ENCODE data around the gene PRSS12. TPM values are rescaled to one million over a fixed set of nuclear protein-coding genes. Genes with fewer than 3 reads are reported as not detected.

Gene PRSS12
- polyA plus RNA-seq, 3 donors = 7.7 to 13.2 (median 11.1) TPM

DNA sequence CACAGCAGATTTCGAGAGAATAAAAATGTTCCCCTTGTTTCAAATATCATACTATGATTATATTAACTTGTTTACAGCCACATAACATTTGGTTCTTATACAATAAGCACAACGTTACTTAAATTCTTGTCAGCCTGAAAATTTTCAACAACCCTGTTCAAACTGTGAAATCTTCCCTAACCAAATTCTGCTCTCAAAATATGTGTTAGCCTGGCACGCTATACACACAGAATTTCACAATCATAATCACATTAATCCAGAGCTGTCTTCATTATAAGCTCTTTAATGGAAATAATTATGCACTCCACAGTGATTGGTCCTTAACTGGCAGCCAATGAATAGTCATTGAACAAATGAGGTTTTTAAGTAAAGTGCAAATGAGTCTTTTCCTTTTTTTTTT lies 7.3 kb upstream of the PRSS12 start:
- no peak for DNase-seq (ENCODE audit: low read depth in 3 of 3, low spot score in 2 of 3)

DNA sequence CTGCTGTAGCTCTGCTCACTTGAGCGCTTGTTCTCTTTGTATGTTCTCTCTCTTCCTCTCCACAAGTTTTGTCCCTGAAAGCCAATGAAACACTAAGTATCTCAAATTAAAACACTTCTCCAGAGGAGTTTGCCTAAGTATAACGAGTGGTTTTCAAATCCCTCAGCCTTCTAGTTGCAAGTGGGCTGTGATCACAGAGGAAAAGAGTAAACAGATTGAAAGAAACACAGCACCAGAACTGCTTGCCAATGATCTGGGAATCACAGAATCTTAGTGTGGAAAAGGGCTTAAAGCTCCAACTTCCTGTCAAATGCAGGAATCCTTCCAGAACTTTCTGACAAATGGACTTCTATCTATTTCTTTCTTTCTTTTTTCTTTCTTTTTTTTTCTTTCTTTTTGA lies 4.8 kb upstream of the PRSS12 start:
- no peak for DNase-seq (ENCODE audit: low read depth in 3 of 3, low spot score in 2 of 3)

DNA sequence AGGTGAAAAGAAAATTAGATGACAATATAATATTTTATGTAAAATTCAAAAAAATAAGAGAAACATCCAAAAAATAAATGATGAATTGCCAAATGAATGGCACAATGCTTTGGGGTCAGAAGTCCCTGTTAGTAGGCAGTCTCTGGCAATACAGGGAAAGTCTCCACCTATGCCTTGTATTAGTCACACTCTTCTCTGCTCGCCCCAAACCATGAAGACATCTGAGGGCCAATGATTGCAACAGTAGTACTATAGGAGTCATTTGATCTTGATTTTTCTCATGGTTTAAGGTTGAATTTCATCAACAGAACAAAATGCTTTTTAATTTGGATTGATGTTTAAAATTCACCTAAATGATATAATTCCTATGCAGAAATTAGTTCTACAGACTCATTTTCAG lies 3.9 kb upstream of the PRSS12 start:
- DNase-seq (ENCODE audit: low read depth in 3 of 3, low spot score in 2 of 3) = no peak

DNA sequence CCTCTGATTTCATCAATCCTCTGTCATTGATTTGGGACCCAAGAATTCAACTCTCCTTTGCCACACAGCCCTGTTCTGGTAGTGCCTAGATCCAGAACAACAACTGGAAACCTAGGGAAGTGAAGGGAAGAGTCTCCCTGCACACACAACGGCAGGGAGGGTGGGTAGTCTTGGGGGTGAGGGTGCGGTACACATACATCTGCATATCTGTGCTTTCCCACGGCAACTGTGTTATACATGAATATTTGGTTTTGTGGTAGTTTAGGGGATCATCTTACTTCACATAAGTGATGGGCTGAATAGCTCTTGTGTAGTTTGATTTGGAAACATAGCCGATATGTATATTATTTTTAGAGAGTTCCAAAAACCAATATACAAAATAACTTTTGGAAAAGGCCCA lies 3.3 kb upstream of the PRSS12 start:
- DNase-seq (ENCODE audit: low read depth in 3 of 3, low spot score in 2 of 3) = no peak

DNA sequence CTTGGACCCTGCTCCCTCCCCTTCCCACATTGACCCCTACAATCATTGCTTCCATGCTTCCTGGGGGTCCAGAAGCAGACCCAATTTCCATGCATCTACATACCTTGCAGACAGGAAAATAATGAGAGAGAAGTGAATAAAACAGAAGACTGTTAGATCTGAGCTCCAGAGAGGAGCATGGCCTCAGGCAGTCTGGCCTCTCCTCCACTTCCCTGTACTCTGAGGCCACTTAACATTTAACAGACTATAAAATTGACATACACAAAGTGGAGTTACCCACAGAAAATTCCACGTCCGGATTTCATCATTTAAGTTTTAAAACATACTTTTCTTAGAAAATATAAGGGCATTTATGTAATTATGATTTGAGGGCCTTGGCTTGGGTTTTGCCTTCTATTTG lies 2.1 kb upstream of the PRSS12 start:
- no peak for DNase-seq (ENCODE audit: low read depth in 3 of 3, low spot score in 2 of 3)

DNA sequence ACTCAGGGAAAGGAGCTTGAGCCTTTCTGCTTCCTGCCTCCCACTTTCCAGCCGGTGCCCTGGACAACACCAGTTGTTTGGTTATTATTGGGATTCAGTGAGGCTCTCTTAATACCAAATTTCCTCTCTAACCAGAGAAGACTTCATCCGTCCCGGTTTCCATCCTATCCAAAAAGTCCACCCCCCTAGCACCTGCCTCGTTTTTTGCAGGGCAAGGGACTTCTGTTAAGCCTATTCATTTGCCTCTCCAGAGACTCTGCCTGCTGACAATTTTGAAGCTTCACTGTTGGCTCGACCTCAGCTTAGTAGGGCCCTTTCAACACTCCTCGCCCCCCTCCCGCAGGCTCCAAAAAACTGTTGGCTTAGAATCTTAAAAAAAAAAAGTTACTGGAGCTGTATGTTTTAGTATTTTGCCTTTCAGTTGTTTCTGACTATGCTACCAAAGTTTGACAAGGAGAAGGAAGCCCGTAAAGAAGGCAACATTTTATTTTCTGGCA lies 779 bp upstream of the PRSS12 start:
- no peak for DNase-seq (ENCODE audit: low read depth in 3 of 3, low spot score in 2 of 3)

DNA sequence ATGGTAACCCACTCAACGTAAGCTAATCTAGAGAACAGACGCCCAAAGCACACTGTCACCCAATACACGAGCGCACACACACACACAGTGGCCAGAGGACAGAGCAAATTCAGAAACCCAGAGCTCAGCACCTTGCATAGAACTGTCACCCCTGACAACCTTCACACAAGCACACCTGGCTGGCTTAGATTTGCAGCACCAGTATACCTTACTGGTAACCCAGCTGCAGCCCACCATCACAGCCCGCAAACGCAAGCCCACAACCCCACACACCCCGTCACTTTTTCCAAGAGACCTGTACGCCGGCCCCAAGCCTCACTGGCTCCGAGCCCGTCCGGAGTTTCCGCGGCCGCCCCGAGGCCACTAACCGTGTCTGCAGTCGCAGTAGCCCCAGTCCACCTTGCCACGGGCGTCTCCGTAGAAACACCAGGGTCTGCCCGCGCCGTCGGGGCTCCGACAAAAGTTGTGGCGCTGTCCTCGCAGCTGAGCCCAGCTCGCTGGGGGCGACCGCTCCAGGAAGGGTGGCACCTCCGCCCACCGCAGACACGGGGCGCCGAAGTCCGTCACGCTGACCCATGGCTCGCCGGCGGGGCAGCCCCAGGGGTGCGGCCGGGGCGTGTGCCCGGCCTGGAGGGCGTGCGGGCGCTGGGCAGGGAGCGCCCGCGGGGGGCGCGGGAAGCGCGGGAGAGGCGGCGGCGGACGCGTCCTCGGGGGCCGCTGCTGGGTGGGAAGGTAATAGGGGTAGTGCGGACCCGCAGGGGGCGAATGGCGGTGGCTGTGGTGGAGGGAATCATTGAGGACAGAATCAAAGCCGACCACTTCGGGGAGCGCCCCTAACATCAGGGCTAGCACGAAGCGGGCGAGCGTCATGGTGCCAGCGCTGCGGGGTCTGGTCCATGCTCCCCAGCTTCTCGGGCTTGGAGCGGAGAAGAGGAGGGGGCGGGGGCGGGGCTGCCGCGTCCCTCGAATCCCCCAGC lies 664 bp downstream of the PRSS12 start:
- no peak for DNase-seq (ENCODE audit: low read depth in 3 of 3, low spot score in 2 of 3)

DNA sequence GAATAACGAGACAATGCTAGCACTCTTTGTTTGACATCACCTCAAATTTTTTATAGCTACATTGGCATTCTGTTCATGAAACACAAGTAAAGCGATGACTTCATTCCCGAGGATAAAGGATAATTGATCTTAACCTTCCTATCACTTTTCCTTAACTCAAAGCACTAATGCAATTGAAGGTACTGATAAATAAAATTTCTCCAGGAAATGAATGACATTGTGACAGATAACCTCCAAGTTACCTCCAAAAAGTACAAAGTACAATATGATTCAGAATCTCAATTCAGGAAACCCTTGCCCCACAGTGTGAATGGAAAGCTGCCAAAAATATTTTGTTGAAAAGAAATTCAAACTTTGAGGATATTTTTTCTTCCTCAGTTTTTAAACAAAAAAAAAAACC lies 1.8 kb downstream of the PRSS12 start:
- DNase-seq (ENCODE audit: low read depth in 3 of 3, low spot score in 2 of 3) = no peak

DNA sequence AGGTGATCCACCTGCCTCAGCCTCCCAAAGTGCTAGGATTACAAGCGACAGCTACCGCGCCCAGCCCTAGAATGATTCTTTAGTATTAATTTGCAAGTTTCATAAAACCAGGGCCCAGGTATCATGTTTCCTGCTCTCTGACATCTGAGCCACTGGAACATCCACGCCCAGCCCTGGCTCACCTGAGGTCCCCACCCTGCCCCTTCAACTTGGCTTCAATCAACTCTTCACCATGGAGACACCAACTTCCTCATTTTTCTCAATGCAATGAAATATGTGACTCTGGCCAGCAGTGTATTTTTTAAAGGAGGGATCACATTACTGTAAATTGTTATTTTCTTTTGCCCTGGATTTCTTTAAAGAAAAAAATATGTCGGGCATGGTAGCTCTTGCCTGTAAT lies 3.9 kb downstream of the PRSS12 start:
- no peak for DNase-seq (ENCODE audit: low read depth in 3 of 3, low spot score in 2 of 3)

DNA sequence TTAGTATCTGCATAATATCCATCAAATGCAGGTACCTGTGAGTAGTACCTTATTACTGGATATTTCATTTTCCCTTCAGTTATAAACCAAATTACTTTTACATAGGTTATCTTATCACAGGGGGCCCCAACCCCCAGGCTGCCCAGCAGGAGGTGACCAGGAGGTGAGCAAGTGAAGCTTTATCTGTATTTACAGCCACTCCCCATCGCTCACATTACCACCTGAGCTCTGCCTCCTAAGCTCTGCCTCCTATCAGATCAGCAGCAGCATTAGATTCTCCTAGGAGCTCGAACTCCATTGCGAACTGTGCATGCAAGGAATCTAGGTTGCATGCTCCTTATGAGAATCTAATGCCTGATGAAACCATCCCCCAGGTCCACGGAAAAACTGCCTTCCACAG lies 6.3 kb downstream of the PRSS12 start:
- no peak for DNase-seq (ENCODE audit: low read depth in 3 of 3, low spot score in 2 of 3)

DNA sequence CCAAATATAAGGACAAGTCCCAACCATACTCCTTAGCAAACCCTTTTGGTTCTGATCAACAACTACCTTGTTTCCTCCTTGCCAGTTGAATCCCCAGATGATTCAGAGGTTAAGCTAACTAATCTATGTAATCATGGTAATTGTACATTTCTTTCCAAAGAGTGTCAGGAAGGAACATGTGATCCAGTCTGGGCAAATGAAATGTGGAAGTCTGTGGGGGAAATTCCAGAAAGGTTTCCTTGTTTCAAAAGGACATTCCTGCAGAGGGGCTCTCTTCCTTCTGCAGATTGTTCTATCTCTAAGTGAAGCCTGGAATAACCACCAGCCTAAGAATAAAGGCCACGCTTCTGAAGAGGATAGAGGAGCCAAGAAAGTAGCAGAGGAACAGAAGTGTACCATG lies 7.0 kb downstream of the PRSS12 start:
- no peak for DNase-seq (ENCODE audit: low read depth in 3 of 3, low spot score in 2 of 3)

DNA sequence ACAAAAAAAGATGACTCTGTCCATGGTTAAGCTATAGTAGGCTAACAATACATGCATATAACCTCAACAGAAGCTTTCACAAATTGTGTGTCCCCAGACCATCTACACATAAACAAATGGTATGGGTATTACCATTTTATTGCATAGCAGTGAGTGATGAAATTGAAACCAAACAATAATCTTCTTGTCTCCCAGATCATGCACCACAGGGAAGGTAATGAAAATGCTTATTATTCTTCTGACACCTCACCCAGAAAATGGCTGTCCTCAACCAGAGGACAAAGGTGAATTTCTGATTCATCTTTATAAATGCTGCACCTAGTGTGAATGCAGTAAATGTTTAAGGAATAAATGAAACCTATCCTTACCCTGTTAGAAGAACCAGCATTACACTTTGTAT lies 8.0 kb downstream of the PRSS12 start:
- DNase-seq (ENCODE audit: low read depth in 3 of 3, low spot score in 2 of 3) = no peak

DNA sequence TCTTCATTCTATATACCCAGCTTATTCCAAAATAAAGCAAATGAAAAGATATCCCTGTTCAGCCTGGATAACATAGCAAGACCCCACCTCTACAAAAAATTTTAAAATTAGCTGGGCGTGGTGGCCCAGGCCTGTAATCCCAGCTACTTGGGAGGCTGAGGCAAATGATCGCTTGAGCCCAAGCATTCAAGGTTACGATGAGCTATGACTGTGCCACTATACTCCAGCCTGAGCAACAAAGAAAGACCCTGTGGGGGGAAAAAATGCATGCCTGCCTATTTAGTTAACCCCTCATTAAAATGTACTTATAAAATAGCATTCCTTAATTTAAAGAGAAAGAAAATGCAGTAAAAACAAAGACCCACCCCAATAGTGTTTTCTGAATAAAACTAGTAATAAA lies 9.3 kb downstream of the PRSS12 start:
- no peak for DNase-seq (ENCODE audit: low read depth in 3 of 3, low spot score in 2 of 3)

DNA sequence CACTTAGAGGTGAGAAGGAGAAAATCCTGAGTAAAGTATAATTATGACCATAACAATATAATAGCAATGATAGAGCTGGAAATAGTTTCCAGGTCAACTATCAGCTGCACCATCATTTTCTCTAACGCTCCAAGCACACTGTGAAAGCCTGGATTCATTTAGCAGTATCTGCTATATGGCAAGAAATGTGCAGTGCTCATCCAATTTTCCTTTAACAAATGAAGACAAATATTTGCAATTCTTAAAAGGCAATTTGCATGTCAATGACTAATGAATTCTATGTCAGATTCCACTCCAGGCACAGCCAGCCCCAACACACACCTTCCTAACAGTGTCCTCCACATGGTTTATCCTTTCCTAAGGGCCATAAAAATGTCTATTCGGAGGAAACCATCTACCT lies 12.7 kb downstream of the PRSS12 start:
- DNase-seq (ENCODE audit: low read depth in 3 of 3, low spot score in 2 of 3) = no peak

DNA sequence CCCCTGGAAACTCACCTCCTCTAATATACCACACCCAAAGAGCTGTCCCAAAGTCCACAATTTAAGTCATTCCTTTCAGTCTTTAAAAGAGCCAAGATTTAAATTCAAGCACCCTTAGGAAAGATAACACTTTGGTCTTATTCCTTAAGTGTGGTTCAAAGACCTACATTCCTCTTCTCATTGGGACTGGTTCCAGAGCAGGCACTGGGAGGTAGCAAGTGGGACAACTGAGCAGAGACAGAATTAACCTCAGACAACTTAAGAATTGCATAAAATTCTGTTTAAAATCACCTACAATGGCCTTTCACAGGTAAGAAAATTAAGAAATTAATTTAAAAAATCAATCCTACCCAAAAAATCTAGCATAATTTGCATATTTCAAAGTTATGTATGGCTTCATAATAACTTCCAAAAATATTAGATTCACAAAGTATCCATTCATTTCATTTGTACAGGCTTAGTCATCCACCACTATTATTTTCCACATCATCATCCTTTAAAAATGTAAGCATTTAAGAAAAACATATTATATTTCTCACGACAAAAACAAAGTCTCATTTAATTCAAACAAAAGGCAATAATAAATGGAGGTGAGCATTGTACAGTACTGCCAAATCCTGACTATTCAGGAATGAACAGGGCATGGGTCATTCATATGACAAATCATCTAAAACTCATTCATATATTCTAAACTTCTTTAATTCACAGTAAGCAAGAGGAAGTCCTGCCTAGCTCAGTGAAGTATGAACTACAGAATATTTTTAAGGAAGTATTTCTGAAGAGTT lies 13.6 kb downstream of the PRSS12 start:
- DNase-seq (ENCODE audit: low read depth in 3 of 3, low spot score in 2 of 3) = no peak

DNA sequence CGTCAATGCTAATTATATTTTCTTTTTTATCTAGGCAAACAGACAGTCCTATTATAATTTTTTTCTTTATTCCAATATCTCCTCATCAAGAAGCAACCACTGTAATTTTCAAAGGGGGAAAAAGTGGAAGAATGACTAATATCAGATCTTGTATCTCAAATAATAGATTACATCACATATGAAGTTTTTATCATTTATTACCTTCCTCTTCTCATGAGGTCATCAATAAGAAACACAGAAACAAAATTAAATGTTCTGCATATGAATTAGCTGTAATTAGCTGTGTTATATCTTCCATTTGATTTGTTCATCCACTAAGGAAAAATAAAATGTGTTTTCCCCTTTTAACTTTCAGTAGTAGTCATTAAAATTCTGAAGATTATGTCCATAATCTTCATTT lies 14.3 kb downstream of the PRSS12 start:
- DNase-seq (ENCODE audit: low read depth in 3 of 3, low spot score in 2 of 3) = no peak

DNA sequence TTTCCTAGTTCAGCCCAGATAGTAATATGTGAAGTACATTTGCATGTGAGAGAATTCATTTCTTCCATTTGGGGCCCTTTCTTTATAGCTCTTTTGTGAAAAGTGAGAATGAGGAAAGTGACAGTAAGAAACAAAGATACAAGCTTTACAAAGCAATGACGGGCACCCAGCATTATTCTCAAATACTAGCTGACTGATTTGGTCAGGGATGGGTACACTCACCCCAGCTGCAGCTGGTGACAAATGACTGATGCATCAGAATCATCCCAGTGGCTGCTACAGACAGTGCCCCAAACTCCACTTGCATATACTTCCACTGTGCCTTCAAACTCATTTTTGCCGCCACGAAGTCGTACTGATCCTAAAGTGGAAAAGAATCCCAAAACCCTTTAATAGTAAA lies 14.8 kb downstream of the PRSS12 start:
- no peak for DNase-seq (ENCODE audit: low read depth in 3 of 3, low spot score in 2 of 3)

DNA sequence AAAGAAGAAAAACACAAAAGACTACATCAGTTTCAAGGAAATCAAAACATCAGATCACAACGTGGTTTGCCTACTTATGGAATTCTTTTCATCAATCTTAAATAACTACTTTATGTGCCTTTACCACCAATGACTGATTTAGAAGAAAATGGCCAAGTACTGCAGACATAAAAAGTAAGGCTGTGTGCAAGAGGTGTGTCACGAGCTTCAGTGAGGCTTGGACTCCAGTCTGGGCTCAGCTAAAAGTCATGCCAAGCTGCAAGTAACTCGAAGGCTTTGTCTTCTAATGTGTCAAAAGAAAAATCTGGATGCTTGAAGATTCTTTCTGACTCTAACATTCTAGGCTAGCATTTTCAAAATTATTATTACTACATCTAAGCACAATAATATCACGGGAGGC lies 17.0 kb downstream of the PRSS12 start:
- no peak for DNase-seq (ENCODE audit: low read depth in 3 of 3, low spot score in 2 of 3)

DNA sequence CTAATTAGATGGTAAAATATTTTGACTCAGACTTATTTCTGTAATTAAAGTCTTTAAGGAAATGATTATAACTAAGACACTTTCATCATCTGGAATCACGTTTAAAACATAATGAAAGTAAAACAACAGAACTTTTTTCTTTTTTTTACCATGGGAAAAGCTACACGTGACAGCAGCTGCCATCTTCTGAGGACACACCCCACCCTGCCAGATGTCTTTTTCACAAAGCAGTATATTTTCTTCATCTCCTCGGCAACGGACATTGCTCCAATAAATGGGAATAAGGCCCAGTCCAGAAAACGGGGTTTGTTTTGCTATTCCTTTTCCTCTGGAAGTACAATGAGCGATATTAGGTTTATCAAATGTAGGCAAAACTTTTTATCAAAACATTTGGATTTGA lies 17.5 kb downstream of the PRSS12 start:
- DNase-seq (ENCODE audit: low read depth in 3 of 3, low spot score in 2 of 3) = no peak

DNA sequence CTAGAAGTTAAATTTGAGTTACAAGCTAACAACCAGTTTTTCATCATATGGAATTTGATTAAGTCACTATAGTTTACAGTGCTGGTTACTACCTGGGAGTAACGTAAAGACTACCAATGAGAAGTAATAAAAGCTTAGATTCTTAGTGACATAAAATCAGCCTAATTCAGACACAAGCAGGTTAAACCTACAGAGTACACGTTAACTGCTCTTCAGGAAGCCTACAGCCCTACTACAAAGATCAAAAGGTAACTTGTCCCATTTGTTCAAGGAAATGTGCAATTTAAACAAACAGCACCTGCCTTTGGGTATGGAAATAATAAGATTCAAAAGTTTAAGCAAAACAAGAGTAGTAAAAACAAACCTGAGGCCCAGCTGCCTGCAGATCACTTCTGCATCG lies 21.5 kb downstream of the PRSS12 start:
- DNase-seq (ENCODE audit: low read depth in 3 of 3, low spot score in 2 of 3) = no peak

DNA sequence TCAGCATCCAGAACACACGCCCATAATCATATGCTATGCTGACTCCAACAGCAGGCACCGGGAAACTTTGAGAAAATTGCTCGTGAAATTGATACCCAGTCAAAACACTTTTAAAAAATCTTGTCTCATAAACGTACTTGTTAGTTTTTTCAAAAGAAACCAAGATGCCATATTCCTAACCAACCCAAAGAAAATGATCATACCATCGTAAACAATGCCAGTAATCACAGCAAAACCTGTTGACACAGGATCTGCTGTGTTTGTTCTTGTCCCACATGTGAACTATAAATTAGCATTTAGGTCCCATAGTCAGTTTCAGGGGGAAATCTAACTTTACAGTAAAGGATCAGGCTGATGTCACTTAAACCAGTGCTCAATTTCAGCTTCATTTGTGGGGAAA lies 23.0 kb downstream of the PRSS12 start:
- DNase-seq (ENCODE audit: low read depth in 3 of 3, low spot score in 2 of 3) = no peak

Measured in right renal cortex interstitium (tissue), 3 donors.